Measurements from ENCODE around the gene ADAM20.

The ADAM20 gene

GRCh38 chr14:70534904-70535303 lies at the start of gene ADAM20:
Gene ADAM20 (minus strand): TSS chr14:70535004. CDS start chr14:70524757, 10,247 bp downstream.
- TF ChIP-seq CTCF (conservative IDR thresholded peaks at IDR 0.05): no peak
- H3K27ac ChIP-seq: no peak within 1 kb of the TSS

- H3K27ac ChIP-seq: no peak overlapping the region
- no peak for TF ChIP-seq CTCF (conservative IDR thresholded peaks at IDR 0.05)
Measured at GRCh38 chr14:70576891-70577290, 42.1 kb upstream of the ADAM20 start.

- TF ChIP-seq CTCF (conservative IDR thresholded peaks at IDR 0.05): no peak
- H3K27ac ChIP-seq: no peak overlapping the region
Measured at GRCh38 chr14:70573050-70573449, 38.2 kb upstream of the ADAM20 start.

GRCh38 chr14:70571139-70571538 lies 36.3 kb upstream of the ADAM20 start:
- no peak for TF ChIP-seq CTCF (conservative IDR thresholded peaks at IDR 0.05)
- H3K27ac ChIP-seq: no peak overlapping the region

DNA sequence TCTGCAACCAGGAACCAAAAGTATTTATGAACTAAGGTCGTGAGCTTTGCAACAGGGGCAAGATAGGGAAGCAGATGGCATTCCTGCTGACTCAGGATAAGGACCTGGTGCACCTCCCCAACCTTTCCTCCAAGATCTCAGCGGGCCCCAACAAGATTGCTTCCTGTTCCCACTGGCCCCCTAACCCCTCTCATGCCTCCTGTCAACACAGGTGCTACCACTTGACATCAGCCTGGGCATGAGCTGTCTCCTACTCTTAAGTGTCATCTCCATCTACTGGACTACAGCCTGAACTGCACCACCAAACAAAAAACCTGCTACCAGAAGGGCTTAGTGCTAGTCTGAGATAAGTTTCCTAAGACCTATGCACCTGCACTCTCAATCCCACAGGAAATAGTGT lies 33.0 kb upstream of the ADAM20 start:
- TF ChIP-seq CTCF (conservative IDR thresholded peaks at IDR 0.05): peak; percentile 82
- H3K27ac ChIP-seq: no peak overlapping the region

DNA sequence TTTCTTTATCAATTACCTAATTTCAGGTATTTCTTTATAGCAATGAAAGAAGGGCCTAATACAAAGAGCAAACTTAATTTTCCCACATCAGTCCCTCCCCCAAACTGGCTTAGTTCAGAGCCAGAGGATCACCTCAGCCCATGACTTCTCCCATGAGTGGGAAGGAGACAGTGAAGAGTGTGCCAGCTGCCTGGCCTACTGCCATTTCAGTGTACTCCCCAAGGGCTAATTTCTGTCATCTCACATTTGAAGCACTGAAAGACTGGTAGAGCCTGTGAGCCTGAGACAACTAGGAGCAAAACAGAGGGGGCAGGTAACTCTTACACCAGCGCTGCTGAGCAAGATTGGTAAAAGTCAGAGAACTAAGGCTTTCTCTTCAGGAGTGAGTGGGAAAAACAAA lies 29.1 kb upstream of the ADAM20 start:
- no peak for TF ChIP-seq CTCF (conservative IDR thresholded peaks at IDR 0.05)

GRCh38 chr14:70563417-70563816 lies 28.6 kb upstream of the ADAM20 start:
- no peak overlapping the region for H3K27ac ChIP-seq
- TF ChIP-seq CTCF (conservative IDR thresholded peaks at IDR 0.05): no peak

More for the DNA sequence above, 29.1 kb upstream of the ADAM20 start:
- no peak overlapping the region for H3K27ac ChIP-seq

DNA sequence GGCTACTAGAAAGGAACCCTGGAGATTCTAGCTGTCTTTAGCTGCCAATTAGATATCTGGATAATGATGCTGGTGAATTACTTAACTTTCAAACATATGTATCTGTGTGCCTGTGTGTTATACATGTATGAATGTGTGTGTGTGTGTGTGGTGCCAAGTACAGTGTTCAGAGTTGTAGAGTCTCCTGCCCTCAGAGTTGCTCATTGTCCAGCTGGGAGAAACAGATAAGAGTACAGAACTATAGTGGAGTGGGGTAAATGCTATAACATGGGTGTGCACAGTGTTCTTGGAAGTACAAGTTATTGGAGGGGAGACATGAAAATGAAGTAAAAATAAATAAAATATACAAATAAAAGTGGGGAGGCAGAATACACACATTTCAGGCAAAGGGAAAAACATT lies 23.6 kb upstream of the ADAM20 start:
- TF ChIP-seq CTCF (conservative IDR thresholded peaks at IDR 0.05): no peak
- no peak overlapping the region for H3K27ac ChIP-seq

Data from VCaP (cell line).